Measurements from ENCODE around the gene RASGRF2.
"Not testable (repeated sequence)": the region's sequence is repeated elsewhere in the genome, so short reads cannot be mapped to it uniquely, and the experiment has no call there.

The RASGRF2 gene

DNA sequence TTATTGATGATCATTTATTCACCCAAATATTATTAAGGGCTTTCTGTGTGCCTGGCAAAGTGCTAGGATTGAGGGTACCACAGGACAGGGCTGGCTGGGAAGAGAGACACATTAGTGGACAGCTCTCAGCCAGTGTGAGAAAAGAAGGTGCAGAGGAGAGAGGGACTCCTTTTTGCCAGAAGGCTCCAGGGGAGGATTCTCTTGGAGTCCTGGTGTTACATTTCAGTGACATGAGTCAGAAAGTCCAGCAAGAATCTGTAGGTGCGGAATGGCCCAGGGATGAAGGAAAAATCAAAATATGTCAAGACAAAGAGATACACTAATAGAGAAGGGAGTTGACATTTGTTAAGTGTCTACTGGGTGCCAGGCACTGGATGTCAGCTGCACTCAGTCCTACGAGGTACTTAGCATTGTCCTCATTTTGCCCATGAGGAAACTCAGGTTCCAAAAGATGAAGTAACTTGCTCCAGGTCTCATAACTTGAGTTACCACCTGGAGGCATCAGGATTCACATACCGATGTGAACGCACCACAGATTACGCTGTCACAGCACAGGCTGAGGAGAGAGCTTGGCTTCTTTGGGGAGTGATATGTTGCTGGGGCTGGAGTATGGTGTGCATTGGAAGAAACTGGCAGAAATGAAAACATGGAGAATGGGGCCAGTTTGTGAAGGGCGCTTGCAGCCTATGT, 60.5 kb downstream of the RASGRF2 start:
- DNase-seq (ENCODE audit: low read depth, low spot score) = no peak

DNA sequence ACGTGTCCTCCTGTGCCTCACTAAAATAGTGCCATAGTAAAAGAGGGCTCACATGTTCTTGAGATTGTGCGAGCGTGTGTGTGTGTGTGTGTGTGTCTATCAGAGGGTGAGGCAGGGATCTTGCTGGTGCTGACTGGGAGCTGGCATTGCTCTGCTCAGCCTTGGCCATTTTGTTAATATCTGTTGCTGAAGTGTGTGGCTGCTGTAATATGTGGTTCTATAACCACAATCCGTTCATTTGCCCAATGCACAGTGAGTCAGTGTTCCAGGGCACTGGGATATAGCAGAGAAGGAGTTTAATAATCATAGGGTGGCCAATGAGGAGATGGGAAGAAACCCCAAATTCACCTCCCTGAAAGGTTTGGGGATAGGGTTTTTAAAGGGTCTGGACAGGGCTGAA, 61.3 kb downstream of the RASGRF2 start:
- DNase-seq (ENCODE audit: low read depth, low spot score) = no peak

DNA sequence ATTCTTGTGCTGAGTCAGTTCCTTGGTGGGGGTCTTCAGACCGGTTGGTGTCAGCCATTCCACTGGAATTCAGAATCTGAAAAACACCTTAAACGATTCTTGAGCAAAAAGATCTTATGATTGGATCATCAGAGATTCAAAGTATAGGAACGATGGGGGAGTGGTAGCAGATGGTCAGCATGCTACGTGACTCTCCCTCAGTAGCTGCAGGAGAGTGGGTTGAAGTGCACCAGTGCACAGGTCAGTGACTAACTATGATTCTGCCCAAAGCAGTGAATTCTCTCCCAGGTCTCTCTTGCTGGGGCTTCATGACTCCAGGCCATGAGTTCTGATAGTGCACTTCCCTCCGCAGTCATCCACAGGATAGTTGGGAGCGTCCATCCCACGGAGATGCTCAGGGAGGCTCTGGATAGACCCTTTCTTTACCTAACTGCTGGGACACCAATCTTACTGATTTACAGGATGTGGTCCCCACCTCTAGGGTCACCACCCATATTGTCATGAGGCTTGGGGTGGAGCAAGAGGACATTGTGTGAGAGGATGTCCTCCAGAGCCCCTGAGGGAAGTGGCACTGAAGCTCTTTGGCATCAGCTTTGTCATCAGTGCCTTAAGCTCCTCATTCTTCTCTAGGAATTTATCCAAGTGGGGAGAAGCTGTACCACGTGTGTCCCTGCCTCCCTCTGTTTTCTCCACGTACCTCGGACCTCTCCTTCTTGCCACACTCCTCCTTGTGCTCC, 62.0 kb downstream of the RASGRF2 start:
- DNase-seq (ENCODE audit: low read depth, low spot score) = no peak

DNA sequence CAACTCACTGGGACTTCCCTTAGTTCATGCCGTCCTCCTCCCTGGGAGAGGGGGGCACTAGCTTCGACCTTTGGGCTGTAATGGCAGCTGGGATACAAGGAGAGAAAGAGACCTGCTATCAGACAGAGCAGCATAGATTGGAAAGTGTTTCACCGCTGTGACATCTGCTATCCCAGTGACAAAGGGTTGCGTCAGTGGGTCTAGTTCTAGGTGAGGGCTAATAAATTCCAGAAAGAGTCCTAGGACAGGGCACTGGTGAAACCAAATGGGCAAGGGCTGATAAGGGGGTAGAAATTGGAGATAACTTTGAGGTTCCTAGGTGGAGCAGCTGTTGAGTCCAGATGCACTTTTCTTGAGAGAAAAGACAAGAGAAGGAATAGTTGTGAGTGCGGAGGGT, 62.5 kb downstream of the RASGRF2 start:
- no peak for DNase-seq (ENCODE audit: low read depth, low spot score)

DNA sequence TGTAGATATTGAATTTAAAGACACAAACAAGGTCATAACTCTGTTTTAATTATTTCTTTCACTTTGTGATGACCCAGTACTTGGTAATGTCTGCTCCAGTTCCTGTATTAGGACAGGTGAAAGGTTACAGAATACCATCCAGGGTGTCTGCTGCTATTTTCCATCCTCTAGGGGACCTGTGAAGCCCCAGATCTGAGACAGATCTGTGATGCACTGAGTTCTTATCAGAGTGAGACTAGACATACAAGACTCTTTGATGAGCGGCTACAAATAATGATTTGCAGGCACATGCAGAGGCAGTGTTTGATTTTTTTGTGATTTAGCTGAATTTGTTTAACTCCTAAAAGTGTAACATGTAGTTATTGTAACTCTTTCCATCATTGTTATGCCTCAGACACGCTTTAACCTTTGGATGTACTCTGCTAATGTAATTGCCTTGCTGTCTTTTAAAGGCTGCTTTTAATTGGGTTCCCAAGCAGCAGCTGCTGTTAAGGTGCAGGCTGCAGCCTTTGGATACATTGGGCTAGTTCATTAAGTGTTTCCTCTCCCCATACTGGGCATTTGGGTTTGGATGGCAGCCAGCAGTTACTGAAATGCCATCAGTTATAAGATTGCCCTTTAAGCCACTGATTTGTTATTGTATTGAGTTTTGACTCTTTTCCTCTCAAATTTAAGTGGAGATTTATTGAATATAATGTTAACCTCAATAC, 63.3 kb downstream of the RASGRF2 start:
- no peak for DNase-seq (ENCODE audit: low read depth, low spot score)

DNA sequence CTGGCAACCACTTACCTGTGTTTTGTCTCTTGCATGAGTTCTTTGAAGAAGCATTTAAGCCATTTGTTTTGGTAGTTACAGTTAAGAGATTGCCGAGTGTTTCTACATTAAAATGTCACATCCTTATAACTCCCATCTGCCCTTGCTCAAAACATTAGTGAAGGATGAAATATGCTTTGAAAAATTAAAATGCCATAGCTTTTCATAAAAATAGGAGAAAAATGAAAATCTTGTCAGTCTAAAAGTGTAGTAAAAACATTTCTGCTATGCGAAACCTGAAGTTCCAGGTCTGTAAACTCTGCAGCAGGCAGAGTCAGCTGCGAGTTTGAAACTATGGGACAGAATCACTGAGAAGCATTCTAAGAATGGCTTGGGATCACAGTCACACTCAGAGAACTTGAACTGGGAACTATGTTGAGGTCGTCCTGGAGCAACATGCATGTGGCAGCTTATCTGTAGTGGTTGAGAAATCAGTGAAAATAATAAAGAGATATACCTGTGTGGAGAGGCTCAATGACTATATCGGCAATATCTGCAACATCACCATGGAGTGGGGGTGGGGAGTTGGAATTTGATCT, 67.4 kb downstream of the RASGRF2 start:
- DNase-seq (ENCODE audit: low read depth, low spot score) = no peak

DNA sequence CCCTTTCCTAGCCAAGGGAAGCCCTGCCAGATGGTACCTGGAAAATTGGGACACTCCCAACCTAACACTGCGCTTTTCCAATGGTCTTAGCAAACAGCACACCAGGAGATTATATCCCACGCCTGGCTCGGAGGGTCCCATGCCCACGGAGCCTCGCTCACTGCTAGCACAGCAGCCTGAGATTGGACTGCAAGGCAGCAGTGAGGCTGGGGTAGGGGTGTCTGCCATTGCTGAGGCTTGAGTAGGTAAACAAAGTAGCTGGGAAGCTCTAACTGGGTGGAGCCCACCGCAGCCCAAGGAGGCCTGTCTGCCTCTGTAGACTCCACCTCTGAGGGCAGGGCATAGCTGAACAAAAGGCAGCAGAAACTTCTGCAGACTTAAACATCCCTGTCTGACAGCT, 68.7 kb downstream of the RASGRF2 start:
- DNase-seq (ENCODE audit: low read depth, low spot score) = not testable (repeated sequence)

DNA sequence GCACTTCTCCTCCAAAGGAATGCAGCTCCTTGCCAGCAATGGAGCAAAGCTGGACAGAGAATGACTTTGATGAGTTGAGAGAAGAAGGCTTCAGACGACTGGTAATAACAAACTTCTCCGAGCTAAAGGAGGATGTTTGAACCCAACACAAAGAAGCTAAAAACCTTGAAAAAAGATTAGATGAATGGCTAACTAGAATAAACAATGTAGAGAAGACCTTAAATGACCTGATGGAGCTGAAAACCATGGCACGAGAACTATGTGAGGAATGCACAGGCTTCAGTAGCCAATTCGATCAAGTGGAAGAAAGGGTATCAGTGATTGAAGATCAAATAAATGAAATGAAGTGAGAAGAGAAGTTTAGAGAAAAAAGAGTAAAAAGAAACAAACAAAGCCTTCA, 69.6 kb downstream of the RASGRF2 start:
- DNase-seq (ENCODE audit: low read depth, low spot score) = not testable (repeated sequence)

DNA sequence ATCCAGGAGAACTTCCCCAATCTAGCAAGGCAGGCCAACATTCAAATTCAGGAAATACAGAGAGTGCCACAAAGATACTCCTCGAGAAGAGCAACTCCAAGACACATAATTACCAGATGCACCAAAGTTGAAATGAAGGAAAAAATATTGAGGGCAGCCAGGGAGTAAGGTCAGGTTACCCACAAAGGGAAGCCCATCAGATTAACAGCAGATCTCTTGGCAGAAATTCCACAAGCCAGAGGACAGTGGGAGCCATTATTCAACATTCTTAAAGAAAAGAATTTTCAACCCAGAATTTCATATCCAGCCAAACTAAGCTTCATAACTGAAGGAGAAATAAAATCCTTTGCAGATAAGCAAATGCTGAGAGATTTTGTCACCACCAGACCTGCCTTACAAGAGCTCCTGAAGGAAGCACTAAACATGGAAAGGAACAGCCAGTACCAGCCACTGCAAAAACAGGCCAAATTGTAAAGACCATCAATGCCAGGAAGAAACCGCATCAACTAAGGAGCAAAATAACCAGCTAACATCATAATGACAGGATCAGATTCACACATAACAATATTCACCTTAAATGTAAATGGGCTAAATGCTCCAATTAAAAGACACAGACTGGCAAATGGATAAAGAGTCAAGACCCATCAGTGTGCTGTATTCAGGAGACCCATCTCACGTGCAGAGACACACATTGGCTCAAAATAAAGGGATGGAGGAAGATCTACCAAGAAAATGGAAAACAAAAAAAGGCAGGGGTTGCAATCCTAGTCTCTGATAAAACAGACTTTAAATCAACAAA, 70.3 kb downstream of the RASGRF2 start:
- not testable (repeated sequence) for DNase-seq (ENCODE audit: low read depth, low spot score)

DNA sequence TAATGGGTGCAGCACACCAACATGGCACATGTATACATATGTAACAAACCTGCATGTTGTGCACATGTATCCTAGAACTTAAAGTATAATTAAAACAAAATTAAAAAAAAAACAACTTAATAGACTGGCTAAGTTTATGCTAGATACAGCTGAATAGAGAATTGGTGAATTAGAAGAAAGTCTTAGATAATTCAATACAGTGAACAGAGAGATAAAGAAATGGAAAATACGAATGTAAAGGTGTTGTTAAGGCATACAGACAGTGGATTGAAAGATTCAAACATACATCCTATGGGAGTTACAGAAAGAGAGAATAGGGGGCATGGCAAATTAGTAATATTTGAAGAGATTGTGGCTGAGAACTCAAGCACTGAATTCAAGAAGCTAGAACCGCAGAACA, 75.4 kb downstream of the RASGRF2 start:
- no peak for DNase-seq (ENCODE audit: low read depth, low spot score)

DNA sequence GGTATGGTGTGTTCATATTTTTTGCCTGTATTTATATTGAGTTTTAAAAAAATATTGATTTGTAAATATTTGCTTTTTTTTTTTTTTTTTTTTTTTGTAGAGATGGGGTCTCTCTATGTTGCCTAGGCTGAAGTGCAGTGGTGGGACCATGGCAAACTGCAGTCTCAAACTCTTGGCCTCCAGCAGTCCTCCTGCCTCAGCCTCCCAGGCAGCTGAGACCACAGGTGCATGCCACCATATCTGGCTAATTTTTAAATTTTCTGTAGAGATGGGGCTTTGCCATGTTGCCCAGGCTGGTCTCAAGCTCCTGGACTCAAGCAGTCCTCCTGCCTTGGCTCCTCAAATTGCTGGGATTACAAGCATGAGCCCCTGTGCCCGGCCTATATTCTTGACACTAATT, 78.3 kb downstream of the RASGRF2 start:
- no peak for DNase-seq (ENCODE audit: low read depth, low spot score)

DNA sequence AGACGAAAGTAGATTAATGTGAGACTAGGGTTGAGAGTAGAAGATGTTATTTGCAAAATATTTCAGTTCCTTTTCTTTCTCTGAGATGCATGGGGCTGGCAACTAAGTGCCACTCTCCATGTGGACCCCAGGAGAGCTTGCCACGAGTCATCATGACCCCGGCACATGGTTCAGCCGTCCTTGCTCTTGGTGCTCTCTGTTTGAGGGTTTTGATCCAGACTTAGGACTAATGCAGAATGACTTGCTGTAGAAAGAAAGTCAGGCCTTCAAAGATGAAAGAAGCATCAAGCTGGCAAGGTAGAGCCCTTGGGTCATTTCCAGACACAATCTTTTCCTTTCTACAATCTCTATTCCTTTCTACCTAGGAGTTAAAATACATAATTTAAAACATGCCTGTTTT, 84.7 kb downstream of the RASGRF2 start:
- DNase-seq (ENCODE audit: low read depth, low spot score) = no peak

DNA sequence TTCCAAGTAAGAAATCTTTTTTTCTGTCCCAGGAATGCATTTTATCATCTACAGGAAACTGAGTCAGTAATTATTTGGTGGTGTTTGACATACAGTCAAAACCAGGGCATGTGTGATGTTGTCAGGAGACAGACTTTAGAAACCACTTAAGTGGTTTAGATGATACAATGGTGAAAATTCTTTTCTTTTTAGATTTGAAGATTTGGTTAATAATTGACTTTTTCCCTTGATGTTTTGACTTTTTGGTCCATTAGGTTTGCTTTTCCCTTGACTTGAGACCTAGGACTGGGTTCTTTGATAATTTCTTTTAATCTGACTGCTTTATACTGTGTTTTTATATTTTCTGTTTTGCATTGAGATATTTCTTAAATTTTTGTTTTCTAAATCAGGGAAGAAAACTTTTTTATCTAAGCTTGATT, 85.2 kb downstream of the RASGRF2 start:
- no peak for DNase-seq (ENCODE audit: low read depth, low spot score)

DNA sequence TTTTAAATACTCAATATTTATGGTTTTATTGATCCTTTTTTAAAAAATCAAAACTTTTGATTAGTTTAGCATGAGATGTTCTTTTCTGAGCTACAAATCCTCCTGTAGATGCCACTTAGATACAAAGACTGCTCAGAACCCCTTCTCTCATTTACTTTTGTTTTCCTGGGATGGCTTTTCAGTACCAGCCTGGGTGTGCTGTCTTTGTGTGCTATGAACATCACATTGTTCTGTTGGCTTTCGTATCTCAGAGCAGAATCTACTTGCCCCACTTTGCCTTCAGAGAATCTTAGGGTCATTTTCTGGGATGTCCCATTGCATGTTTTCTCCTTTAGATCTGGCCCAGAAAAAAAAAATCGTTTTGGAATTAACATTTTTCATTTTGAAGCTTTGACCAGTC, 85.9 kb downstream of the RASGRF2 start:
- no peak for DNase-seq (ENCODE audit: low read depth, low spot score)

DNA sequence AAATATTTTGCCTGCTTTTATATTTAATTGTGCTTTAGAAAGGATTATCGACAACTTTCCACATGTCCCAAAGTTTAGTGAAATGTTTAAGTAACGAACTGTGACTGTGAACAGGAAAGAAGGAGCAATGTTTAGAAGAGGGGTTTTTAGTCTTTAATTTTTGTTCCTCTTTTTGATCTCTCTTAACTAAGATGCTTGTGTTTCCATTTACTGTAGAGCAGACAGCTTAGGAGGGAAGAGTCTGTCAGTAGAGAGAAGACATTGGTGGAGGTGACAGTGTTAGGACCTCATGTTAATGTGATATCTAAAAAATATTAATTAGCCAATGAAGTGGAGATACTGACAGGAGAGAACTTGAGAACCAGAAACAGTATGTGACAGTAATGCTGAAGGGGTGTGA, 92.2 kb downstream of the RASGRF2 start:
- DNase-seq (ENCODE audit: low read depth, low spot score) = no peak

DNA sequence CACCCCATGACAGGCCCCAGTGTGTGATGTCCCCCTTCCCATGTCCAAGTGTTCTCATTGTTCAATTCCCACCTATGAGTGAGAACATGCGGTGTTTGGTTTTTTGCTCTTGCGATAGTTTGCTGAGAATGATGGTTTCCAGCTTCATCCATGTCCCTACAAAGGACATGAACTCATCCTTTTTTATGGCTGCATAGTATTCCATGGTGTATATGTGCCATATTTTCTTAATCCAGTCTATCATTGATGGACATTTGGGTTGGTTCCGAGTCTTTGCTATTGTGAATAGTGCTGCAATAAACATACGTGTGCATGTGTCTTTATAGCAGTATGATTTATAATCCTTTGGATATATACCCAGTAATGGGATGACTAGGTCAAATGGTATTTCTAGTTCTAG, 93.1 kb downstream of the RASGRF2 start:
- DNase-seq (ENCODE audit: low read depth, low spot score) = not testable (repeated sequence)

DNA sequence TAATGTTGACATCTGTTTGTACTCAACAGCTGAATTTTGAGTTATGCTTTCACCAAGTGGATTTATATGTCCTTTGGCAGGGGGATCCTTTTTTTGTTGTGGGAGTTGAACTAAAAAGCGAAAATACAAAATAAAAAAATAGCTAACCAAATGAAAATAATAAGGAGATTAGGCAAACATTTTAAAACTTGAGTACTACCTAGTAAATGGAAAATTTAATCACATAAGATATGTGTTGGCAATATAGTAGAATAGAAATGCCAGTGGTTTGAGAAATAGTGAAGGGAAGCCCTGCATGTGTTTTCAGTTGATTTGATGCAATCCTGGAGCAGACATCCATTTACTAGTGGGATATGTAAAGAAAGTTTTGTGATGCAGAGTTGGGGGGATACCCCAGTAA, 98.0 kb downstream of the RASGRF2 start:
- no peak for DNase-seq (ENCODE audit: low read depth, low spot score)

DNA sequence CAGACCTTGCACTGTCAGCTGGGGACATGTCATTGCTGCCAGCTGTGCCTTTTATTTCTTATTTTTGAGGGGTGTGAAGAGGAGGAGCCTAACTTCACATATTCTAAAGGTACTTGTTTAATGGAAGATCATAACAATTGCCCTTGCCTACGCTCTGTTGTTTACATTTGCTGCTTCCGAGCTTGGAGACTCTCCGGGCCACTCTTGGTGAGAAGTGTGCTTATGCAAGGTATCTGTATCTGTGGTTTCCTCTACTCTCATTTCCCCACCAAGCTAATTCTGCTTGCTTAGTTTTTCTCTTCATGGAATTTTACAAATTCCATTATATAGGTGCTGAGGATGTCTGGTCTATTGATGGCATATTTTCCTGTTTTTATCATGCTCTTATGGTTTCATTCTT, 105.3 kb downstream of the RASGRF2 start:
- DNase-seq (ENCODE audit: low read depth, low spot score) = no peak

DNA sequence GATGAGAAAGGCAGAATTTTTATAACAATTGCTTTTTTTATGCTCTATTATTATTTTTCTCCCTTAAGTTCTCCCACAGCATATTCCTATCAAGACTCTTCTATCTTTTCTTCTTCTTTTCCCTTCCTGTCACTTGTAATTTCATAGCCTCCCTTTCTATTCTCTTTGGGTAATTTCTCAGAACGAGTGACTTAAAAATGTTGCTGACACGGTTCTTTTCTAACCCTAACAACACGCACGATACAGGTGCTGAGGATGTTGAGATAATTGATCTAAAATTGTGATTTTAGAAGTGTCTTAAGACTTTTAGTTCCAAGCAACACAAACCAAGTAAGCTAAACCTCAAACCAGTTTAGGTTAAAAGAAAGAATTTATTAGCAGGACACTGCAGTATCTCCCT, 105.9 kb downstream of the RASGRF2 start:
- DNase-seq (ENCODE audit: low read depth, low spot score) = no peak

DNA sequence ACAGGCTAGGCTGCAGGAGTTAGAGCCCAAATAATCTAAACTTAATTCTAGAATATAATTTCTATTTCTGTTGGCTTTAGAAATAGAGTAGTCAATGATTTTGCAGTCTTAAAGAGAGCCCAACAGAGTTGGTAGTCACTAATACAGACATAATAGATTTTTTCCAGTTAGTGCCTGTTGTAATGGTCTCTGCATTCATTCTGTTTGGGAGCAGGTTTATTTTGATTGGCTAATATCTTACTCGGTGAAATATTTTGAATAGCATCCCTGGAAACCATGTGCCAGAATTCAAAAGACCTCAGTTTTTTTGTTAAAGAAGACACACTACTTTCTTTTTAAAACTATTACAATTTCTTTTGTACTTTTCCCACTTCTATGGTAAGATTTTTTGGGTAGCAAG, 107.2 kb downstream of the RASGRF2 start:
- DNase-seq (ENCODE audit: low read depth, low spot score) = no peak

DNA sequence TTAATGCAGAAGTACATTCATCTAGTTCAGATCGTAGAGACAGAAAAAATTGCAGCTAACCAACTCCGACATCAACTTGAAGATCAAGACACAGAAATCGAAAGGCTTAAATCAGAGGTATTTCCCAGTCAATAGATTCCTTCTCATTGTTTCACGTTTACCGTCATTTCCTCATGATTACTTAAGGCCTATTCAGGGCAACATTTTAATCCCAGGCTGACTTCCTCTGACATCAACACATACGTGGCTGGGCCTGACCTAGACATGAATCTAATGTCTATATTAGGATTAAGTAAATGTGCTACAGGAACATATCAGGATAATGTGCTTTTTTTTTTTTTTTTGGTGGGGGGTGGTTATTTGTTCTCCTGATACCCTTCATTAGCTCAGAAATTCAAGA, 107.9 kb downstream of the RASGRF2 start:
- no peak for DNase-seq (ENCODE audit: low read depth, low spot score)

DNA sequence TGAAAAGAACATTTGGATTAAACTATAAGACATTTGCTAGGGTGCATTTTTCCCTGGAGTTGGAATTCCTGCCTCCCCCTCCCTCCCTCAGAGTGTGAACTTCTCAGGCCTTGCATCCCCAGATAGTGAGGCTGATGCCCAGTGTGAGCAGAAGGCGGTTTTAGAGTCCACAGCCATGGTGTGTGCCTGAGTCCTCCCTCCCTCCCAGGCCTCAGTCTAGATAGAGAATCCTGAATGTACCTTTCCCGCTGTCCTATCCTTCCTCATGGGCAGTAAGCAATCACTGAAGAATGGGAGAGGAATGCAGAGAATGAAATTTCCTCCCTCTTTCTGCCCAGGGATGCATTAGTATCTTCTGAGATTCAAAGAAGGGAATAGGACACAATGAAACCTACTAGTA, 108.5 kb downstream of the RASGRF2 start:
- DNase-seq (ENCODE audit: low read depth, low spot score) = no peak
